Right atrium auricular region (tissue), 2 donors: ENCODE data around the gene RECQL5. TPM values are rescaled to one million over a fixed set of nuclear protein-coding genes. Genes with fewer than 3 reads are reported as not detected.

Experiments used
- DNase-seq: peaks from one replicate; pipeline ENCODE4 v3.0.0-alpha.2; 2019; ENCODE audit warnings: low spot score
- H3K27ac ChIP-seq, 2 donors: fragments of 200-600 bp; sonication (generic); 1 replicate in 1 of 2; 2 replicates in 1 of 2; pipeline ENCODE4 v1.5.1; 2016 to 2019
- H3K27me3 ChIP-seq, 2 donors: fragments of 200-600 bp; sonication (generic); one replicate each; pipeline versions ENCODE4 v1.5.1 to v1.6.0; 2017 to 2019
- H3K36me3 ChIP-seq: fragments of 200-600 bp; sonication (generic); one replicate; pipeline ENCODE4 v1.5.1; 2016
- H3K4me1 ChIP-seq, 2 donors: fragments of 200-600 bp; sonication (generic); one replicate each; pipeline versions ENCODE4 v1.5.1 to v1.6.0; 2017 to 2019
- H3K4me3 ChIP-seq, 2 donors: fragments of 200-600 bp; sonication (generic); 1 replicate in 1 of 2; 2 replicates in 1 of 2; pipeline ENCODE4 v1.5.1; 2017 to 2019; ENCODE audit warnings: mild to moderate bottlenecking in 1 of 2, moderate library complexity in 1 of 2
- H3K9me3 ChIP-seq, 2 donors: fragments of 200-600 bp; sonication (generic); one replicate each; pipeline ENCODE4 v1.5.1; 2019
- CTCF ChIP-seq, 2 donors: fragments of 200-600 bp; sonication (generic); IDR thresholded peaks; one replicate each; pipeline ENCODE4 v1.5.1; 2019; ENCODE audit warnings: antibody characterized with exemption in 2 of 2
- total RNA-seq, 2 donors: library from RNA; depleted of rRNA; stranded (reverse); fragments of >200 nt; gene quantifications; one replicate each; pipeline ENCODE4 v1.1.0, GENCODE V29; 2016

Gene RECQL5
- total RNA-seq, 2 donors from 2014 or later: 6.2 to 7.1 TPM

GRCh38 chr17:75607086-75607485 is 59.9 kb downstream of the RECQL5 start:
- TF ChIP-seq CTCF (IDR thresholded peaks at IDR 0.05): no peak
- Histone ChIP-seq H3K9me3 (no peaks in the 10 kb centered on the region), H3K4me3 (no peak overlapping the region), H3K27ac (no peak overlapping the region), H3K4me1 (peaks cover 0 to 8% of the 10 kb centered on the region in 2 donors), H3K27me3 (no peaks in the 10 kb centered on the region), H3K36me3 (no peaks in the 10 kb centered on the region)
- no peak for DNase-seq

DNA sequence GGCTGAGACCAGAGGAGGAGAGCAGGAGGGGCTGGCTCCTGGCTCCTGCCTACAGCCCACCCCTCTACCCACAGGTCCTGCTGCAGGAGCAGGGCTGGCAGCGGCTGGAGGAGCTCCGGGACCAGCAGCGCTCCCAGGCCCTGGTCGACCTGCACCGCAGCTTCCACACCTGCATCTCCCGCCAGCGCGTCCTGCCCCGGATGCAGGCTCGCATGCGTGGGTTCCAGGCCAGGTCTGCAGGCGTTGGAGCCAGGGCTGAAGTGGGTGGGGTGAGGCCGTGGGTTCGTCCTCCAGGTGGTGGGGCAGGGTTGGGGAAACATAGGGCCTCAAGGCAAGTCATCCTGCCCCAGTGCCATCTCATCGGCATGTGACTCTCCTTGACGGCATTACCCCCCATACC is 61.2 kb downstream of the RECQL5 start:
- Histone ChIP-seq H3K27ac (no peak overlapping the region), H3K27me3 (no peaks in the 10 kb centered on the region), H3K36me3 (no peaks in the 10 kb centered on the region), H3K9me3 (no peaks in the 10 kb centered on the region), H3K4me3 (no peak overlapping the region), H3K4me1 (peaks cover 0 to 8% of the 10 kb centered on the region in 2 donors)
- TF ChIP-seq CTCF (IDR thresholded peaks at IDR 0.05): no peak
- DNase-seq: no peak

DNA sequence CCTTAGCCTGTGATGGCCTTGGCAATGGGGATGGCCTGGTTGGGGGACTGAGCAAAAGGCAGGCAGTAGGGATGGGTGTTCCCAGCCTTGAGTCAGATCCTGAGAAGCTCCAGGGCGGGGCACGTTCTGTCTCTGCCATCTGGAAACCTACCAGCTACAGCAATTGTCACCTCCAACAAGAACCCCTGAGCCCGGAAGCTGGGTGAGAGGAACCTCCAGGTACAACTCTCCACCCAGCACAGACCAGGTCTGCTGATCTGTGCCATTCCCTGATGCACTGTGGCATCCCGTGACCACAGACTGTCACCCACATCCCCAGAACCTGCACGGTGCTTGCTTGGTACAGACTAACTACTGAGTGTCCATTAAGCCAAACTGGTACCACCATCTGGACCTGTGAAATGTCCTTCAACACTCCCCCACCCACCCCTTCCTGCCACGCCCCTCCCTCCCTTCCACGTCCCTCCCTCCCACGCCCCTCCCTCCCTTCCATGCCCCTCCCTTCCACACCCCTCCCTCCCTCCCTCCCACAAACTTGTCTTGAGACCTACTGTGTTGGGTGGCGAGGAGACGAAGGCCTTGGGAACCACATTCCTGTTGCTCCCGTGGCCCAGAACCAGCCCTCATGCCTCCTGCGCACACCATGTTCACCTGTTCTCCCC is 62.8 kb downstream of the RECQL5 start:
- Histone ChIP-seq H3K4me3 (no peak overlapping the region), H3K4me1 (peaks cover 0 to 8% of the 10 kb centered on the region in 2 donors), H3K27me3 (no peaks in the 10 kb centered on the region), H3K9me3 (no peaks in the 10 kb centered on the region), H3K36me3 (no peaks in the 10 kb centered on the region), H3K27ac (no peak overlapping the region)
- no peak for TF ChIP-seq CTCF (IDR thresholded peaks at IDR 0.05)
- DNase-seq: no peak

- H3K27me3 ChIP-seq: no peaks in the 10 kb centered on the region
- DNase-seq: no peak
Observed at GRCh38 chr17:75603123-75603522, 63.8 kb downstream of the RECQL5 start.

DNA sequence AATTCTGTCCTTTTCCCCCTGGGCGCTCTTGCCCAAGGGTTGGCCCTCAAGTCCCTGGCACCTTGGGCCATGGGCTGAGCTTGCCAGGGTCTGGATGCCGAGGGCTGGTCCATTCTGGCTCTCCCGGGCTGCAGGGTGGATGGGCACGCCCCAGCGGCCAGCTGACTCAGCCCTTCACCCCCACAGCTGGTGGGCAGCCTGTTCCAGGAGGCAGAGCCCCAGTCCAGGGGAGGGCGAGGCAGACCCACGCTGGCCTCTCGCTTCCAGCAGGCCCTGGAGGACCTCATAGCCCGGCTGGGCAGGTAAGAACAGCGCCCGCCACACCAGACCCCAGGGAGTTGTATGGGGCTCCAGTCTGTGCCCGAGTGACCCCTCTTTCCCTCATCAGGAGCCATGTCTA is 64.3 kb downstream of the RECQL5 start:
- no peak overlapping the region for H3K4me3 ChIP-seq
- DNase-seq: no peak
- no peaks in the 10 kb centered on the region for H3K27me3 ChIP-seq
- H3K9me3 ChIP-seq: no peaks in the 10 kb centered on the region
- no peak for TF ChIP-seq CTCF (IDR thresholded peaks at IDR 0.05)
- H3K36me3 ChIP-seq: no peaks in the 10 kb centered on the region
- H3K4me1 ChIP-seq: peaks cover 0 to 8% of the 10 kb centered on the region in 2 donors
- H3K27ac ChIP-seq: no peak overlapping the region

More at GRCh38 chr17:75603123-75603522, 63.8 kb downstream of the RECQL5 start:
- H3K36me3 ChIP-seq: no peaks in the 10 kb centered on the region
- no peaks in the 10 kb centered on the region for H3K9me3 ChIP-seq
- TF ChIP-seq CTCF (IDR thresholded peaks at IDR 0.05): no peak
- H3K4me3 ChIP-seq: no peak overlapping the region
- H3K27ac ChIP-seq: no peak overlapping the region
- peaks cover 0 to 8% of the 10 kb centered on the region in 2 donors for H3K4me1 ChIP-seq
